Omental fat pad (tissue), 4 donors: Measurements from ENCODE around the gene UBE4B. TPM values are rescaled to one million over a fixed set of nuclear protein-coding genes. Genes with fewer than 3 reads are reported as not detected.

Source experiments
- ATAC-seq: fragments of 150-250 bp; one replicate; pipeline ENCODE4 v1.9.1; 2016; ENCODE audit warnings: mild to moderate bottlenecking, moderate library complexity; ENCODE audit not compliant: low FRiP score
- DNase-seq: peaks from one replicate; pipeline ENCODE4 v3.0.0-alpha.2; 2019; ENCODE audit warnings: low spot score
- CTCF ChIP-seq, 3 donors: fragments of 450-650 bp; IDR thresholded peaks; one replicate each; pipeline ENCODE4 v1.5.1; 2016 to 2017; ENCODE audit warnings: antibody characterized with exemption in 3 of 3, mild to moderate bottlenecking in 3 of 3, moderate library complexity in 2 of 3
- total RNA-seq, 4 donors: library from RNA; depleted of rRNA; stranded (reverse); fragments of >200 nt; gene quantifications; one replicate each; pipeline ENCODE4 v1.1.0, GENCODE V29; 2016

UBE4B gene
- total RNA-seq, 4 donors from 2014 or later = 33.3 to 58.4 (median 46.1) TPM

- no peak for TF ChIP-seq CTCF (IDR thresholded peaks at IDR 0.05)
- no peak for ATAC-seq
- no peak for DNase-seq
Measured at GRCh38 chr1:10160173-10160572, 127.4 kb downstream of the UBE4B start.

- no peak for TF ChIP-seq CTCF (IDR thresholded peaks at IDR 0.05)
- no peak for ATAC-seq
- no peak for DNase-seq
Measured at GRCh38 chr1:10160907-10161490, 128.2 kb downstream of the UBE4B start.

- no peak for ATAC-seq
- no peak for TF ChIP-seq CTCF (IDR thresholded peaks at IDR 0.05)
- DNase-seq = no peak
Measured at GRCh38 chr1:10161541-10162290, 129.0 kb downstream of the UBE4B start.

GRCh38 chr1:10168912-10169514 lies 136.3 kb downstream of the UBE4B start:
- DNase-seq (no peak), ATAC-seq (no peak)
- TF ChIP-seq CTCF (IDR thresholded peaks at IDR 0.05) = no peak

- no peak for TF ChIP-seq CTCF (IDR thresholded peaks at IDR 0.05)
- DNase-seq (no peak), ATAC-seq (no peak)
Measured at GRCh38 chr1:10170239-10170574, 137.4 kb downstream of the UBE4B start.

- no peak for TF ChIP-seq CTCF (IDR thresholded peaks at IDR 0.05)
- ATAC-seq (no peak), DNase-seq (no peak)
Measured at GRCh38 chr1:10171105-10171767, 138.5 kb downstream of the UBE4B start.
